HG03039 (cell line): ENCODE results near the gene MYDGF.
"Not testable (repeated sequence)": the region's sequence is repeated elsewhere in the genome, so short reads cannot be mapped to it uniquely, and the experiment has no call there.

ENCODE experiments used
- ATAC-seq: cut with Tn5 transposase; IDR thresholded peaks from one replicate; pipeline ENCODE4 v1.9.1; 2021; ENCODE audit warnings: mild to moderate bottlenecking, moderate library complexity; ENCODE audit not compliant: unreplicated experiment

Gene MYDGF

DNA sequence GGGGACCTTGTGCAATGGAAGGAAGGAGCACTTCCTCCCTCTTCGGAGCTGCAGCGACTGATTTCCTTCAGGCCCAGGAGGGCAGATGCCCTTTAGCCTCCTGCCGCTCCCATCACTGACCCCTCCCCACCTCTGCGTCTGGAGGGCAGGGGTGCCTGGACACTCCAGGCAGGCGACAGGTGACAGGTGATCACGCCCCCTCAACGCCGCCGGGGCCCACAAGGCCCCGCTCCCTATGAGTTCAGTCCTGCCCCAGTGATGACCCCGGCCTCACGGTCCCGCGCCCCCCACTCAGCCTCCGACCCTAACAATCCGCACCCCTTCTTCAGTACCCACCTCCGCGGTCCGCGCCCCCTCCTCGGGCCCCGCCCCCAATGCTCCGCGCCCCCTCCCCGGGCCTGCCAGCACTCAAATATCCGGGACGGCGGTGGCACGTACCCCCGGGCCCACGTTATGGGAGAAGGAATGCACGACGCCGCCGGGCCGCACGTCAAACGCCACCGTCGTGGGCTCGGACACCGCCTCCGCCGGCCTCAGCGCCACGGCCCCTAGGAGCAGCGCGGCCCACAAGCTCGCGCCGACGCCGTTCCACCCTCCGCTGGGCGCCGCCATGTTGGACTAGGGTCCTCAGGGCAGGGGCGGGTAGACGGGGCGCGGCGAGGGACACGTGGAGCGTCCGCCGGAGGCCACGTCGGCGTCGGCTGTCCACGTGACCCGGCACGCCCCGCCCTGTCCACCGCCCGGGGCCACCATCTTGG, at the start of gene MYDGF:
TSS of gene MYDGF (minus strand) at position 620 of the 758 bp plus-strand sequence. CDS start at position 612, 8 bp downstream.
- peak; percentile 88 for ATAC-seq

DNA sequence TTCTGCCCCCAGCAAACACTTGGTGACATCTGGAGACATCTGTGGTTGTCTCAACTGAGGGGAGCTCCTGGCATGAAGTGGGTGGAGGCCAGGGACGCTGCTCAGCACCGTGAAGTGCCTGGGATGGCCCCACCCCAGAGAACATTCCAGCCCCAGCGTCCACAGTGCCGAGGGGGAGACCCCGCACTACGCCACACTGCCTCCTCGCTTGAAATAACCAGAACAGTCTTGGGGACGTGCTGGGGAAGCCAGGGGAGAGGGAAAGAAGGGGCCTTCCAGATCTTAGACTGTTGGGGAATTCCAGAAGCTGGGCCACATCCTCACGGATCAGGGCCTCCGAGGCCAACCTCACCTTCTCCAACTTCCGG, 49.3 kb upstream of the MYDGF start:
- no peak for ATAC-seq

DNA sequence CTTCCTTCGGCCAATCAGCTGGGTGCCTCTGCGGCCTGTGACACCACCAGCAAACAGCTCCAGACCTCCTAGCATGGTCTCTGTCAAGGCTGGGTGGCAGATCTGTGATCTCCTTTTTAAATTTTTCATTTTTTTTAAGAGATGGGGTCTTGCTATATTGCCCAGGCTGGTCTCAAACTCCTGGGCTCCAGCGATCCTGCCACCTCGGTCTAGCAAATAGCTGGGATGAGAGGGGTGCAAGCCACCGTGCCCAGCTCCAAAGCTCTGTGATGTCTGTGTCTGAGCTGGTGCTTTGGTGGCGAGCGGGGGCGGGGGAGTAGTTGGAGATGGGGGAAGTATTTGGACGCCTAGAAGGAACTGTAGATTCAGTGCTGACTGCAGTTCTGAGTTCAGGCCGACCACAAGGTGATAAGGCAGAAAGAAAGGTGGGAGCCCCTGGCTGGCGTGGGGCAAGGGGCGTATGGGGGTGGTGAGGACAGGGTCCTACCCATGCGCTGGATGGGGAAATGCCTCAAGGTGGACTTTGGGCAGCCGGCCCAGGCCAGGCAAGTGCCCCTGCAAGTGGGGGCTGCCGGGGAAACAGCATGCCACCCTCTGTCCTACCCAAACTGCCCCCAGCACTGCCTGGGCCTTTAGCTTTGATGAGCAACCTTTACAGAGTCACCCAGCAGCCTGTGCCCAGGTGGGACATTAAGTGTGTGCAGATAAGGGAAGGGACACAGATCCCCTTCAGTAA, 48.0 kb upstream of the MYDGF start:
- no peak for ATAC-seq

DNA sequence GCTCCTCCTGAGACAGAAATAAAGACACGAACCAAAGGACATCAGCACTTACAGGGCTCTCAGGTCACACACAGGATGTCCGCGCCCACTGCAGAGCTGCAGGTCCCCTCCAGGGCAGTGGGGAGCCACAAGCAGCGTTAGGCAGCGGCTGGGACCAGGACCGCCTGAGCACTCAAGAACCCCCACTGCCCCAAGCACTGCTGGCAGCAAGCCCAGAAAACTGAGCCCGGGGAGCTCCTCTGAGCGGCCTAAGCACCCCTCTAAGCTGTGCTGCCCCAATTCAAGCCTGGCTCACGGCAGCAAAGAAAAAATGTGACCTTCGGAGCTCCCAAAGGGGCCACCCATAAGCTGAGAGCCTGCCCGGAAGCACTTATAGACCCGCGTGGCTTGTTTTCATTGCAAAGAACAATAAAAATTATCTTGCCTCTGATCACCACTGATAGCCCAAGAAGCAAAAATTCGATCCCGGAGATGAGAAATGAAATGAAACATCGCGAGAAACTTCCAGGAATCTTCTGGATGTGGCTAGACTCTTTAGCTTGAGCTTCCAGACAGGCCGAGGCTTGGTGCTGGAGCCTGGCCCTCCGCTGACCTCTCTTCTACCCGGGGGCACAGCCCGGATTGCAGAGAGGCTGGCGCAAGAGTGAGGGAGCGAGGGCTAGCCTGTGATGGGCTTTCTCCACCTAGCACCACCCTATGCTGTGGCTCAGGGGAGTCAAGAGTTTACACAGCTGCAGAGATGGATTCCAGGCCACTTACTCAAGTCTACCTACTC, 47.2 kb upstream of the MYDGF start:
- ATAC-seq: no peak

DNA sequence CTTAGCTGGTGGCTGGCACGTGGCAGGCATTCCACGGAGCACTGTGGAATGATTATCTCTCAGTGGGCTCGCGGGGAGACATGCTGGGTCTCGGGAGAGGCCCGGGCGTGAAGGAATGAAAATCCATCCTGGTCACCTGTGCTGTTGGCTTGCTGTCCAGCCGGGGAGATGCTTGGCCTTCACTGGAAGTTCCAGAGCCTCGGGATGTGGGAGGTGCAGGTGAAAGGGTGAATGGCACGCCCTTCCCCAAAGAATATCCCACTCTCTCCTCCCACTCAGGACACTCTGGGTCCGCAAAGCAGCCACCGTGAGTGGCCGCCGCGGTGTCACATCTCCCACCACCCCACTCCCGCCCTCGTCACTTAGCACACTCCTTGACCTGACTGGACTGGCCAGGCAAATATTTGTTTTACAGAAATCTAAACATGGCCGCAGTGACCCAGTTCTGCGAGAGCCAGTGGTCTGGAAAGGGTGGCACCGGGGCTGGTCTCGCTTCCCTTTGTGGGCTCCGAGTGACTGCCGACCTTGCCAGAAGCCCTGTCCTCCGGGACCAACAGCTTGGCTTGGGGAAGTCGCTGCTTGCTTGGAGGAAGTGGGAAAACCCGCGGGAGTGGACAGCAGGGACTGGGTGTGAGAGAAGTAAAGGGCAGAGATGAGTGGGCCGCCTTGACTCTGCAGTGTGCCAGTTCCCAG, 45.5 kb upstream of the MYDGF start:
- no peak for ATAC-seq

DNA sequence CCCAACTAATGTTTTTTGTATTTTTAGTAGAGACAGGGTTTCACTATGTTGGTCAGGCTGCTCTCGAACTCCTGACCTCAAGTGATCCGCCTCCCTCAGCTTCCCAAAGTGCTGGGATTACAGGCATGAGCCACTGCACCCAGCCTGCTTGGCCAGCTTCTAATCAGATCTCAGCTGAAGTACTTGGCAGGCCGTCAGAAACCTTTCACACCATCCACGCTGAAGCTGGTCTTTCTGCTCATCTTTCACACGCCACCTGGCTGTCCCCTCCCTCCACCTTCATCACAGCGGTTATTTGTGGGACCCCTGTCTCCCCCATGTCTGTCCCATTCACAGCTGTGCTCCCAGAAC, 45.0 kb upstream of the MYDGF start:
- not testable (repeated sequence) for ATAC-seq

DNA sequence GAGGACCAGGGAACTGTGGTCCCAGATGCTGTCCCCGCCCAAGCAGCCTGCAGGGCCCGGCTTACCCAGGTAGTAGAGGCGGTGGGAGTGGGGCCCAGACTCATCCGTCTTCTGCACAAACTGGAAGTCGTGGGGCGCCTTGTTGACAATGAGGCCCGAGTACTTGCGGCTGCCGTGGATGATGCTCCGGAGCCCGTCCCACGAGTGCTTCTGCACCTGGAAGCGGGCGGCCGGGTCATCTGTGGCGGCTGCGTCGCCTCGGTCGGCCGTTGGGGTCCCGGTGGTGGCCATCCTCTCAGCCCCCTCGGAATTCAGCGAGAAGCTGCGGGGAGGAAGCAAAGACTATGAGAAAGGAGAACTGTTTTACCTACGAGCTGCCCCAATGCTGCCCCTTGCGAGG, 43.9 kb upstream of the MYDGF start:
- ATAC-seq: no peak

DNA sequence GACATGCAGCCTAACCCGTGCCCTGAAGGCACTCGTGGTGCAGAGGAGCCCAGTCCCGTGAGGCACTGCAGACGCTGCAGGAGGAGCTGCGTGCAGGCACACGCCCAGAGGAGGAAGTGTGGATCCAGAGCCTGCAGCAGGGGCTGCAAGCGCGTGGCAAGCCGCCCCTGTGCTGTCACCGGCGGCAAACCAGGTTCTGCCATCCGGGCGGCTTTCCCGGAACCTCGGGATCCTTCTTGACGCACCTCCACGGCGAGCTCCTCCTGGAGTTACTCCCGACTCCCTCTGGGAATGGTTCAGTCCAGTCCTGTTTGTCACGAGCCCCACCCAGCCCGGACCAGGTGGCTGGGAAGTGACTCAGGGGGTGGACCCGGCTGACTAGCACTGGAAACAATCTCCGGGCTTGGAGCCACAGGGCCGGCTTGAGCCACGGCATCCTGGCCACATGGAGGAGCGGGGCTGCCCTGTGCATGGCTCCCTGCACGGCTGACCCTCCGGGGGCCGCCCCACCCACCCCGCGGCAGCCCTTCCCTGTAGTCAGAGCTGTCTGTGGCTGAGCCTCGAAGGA, 43.3 kb upstream of the MYDGF start:
- ATAC-seq: no peak

DNA sequence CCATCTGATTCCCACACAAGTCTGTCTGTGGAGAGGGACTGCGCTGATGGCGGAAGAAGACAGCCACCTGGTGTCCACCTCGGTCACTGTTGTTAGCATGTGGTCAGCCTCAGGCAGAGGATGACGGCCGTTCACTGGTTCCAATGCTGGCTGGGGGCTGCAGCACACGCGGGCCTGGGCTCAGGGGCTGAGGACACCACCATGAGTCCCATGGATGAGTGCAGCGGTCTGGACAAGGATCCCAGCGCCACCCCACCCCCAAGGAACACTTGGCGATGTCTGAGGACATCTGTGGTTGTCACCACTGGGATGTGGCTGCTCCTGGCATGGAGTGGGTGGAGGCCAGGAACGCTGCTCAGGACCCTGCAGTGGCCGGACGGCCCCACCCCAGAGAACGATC, 42.6 kb upstream of the MYDGF start:
- no peak for ATAC-seq

DNA sequence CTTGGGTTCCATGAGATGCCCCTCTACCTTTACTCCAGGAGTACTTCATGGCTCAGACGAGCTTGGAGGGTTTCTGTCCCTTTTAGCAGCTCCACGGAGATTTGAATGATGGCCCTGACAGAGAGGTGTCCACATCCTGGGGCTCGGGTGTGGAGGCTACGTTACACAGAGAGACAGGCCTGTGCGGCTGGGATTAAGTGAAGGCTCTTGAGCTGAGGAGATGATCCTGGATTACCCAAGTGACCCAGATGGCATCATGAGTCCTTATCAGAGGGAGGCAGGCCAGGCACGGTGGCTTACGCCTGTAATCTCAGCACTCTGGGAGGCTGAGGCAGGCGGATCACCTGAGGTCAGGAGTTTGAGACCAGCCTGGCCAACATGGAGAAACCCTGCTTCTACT, 41.1 kb upstream of the MYDGF start:
- ATAC-seq: no peak

DNA sequence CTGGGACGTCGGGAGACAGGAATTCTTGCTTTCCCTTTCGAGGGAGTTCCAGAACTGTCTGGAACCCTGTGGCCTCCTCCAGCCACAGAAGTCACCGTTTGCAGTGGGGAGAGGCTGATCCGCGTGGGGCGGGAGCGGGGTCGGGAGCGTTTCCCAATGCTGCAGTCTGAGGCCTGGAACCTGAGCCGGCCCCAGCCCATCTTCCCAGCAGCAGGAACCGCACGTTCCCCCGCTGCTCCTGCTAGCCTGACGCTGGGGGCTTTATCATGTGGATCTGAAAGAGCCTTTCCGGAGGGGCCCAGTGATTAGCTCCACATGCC, 40.1 kb upstream of the MYDGF start:
- ATAC-seq: no peak

DNA sequence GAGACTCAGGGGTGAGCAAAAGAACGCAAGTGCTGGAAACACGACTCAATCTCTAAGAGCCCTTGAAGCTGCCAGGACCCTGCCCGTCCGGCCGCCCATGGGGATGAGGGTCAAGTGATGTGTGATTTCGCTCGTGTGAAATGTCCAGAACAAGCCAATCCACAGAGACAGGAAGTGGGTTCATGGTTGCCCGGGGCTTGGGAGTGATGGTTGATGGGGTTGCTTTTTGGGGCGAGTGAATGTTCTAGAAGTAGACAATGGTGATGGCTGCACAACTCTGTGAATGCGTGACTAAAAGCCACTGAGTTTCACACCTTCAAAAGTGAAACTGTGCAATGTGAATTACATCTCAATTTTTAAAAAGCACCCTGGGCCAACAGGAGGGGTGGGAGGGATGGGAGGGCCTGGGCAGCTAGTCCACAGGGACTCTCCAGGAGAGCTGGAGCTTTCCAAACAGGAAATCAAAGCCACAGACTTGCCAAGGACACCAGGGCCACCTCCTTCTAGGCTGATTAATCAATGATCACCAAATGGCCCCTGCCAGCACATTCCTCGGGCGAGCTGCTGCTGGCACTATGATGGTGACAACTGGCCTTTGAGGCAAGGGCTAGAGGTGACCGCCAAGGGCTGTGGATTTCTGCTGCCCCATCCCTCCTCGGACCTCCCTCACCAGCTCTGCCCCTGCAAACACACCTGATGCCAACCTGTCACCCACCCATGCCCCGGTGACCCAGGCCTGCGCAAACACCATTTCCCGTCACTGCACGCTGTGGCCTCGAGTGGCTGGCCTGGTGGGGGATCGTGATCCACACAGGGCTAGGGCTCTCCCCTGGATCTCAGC, 39.5 kb upstream of the MYDGF start:
- no peak for ATAC-seq

DNA sequence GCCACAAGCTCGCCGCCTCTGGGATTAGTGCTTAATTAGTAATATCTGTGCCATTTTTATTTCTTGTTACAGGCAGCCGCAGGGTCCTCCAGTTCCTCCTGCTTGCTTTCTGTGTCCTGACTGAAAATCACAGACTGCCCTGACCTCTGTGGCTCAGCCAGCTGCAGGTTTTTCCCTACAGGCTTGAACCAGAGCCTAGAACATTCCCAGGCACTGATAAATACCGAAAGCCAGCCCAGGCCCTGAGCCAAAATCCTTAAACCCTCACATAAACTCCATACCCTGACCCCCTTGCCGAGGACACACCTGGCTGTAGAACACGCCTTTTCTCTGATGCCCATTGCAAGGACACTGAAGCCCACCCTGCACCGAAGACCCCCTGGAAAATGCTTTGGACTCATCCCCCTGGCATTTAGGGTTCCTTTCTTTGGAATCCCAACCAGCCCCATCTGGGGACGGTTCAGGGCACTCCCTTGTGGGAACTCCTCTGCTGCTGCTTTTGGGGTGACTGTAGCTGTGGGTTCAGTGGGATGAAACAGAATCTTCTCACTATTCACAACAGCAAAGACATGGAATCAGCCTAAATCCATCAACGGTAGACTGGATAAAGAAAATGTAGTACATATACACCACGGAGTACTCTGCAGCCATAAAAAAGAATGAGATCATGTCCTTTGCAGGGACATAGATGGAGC, 38.0 kb upstream of the MYDGF start:
- ATAC-seq: no peak

DNA sequence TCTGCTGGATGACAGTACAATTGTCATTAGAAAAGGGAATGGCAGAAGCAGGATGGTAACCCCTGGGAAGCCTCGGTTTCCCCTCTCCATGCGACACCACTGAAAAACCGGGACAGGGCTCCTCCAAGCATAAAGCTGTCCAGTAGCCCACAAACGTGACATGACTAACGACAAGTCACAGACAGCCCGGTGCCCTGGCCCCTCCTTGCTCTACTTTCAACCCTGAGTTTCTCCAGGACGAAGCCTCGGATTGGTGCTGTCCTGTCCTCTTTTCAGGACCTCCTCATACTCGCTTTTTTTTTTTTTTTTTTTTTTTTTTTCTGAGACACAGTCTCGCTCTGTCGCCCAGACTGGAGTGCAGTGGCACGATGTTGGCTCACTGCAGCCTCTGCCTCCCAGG, 37.2 kb upstream of the MYDGF start:
- ATAC-seq: no peak

DNA sequence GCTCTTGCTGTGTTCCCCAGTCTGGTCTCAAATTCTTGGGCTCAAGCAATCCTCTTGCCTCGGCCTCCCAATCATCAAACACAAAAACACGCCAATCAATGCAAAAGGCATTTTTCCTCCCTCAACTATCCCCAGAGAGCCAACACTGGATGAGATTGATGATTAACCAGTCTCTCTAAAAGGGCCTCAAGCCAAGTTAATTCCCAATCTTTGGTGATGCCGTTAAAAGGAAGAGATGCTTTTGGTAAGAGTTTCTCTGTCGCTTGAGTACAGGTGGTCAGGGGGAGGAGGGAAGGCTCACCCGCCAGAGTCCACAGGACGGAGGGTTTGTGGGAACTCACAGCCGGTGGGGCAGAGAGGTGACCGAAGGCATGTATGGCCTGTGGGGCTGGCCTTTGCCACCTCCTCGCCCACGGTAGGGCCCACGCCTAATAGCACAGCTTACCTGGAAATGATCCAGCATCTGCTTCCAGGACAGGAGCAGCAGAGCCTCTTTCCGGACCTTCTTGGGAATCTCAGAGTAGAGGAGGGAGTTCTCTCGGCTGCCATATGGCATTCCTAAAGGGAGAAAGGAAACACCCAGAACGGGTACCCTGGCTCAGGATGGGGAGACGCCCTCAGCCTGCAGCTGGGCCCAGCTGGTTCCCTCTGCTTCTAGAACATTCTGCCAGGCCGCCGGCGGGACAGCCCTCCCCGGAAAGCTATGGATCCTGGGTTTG, 35.4 kb upstream of the MYDGF start:
- ATAC-seq: no peak

DNA sequence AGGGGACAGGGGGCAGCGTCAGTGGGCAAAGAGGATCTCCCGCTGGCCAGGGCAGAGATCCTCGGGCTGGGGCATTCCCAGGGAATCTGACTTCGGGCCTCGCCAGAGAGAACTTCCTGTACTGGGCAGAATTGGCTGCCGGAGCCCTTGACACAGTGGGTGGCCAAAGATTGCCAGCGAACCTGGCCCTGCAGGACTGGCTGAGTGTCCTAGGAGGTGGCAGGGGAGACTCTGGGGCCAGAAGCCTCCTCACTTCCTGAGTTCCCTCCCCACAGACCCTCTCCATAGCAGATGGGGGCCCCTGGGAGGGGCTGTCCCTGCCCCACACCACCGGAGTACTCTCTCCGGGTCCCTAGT, 34.2 kb upstream of the MYDGF start:
- ATAC-seq: no peak

DNA sequence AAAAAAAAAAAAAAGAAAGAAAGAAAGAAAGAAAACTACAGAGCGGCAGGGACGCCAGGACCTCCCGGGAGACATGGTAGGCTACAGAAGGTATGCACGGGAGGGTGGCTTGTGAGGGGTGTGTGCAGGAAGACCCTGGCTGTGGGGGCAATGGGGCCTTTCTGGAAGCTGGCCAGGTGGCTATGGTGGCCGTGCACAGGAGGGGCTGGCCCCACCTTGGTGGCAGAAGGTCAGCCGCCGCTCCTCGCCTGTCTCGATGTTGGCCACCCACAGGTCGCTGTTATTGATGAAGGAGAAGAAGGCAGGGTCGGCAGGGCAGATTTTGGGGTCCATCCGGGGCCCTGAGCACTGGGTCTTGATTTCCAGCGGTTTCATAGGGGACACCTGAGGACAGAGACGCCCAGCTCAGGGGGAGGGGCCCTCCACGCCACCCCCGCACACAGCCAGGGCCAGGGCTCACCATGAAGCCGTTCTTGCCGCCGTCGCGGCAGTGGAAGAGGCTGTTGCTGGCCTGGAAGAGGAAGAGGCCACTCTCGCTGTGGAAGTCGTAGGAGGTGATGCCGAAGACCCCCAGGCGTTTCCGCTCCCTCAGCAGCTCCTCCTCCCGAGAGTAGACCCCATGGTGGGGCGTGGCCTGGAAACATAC, 33.7 kb upstream of the MYDGF start:
- no peak for ATAC-seq

DNA sequence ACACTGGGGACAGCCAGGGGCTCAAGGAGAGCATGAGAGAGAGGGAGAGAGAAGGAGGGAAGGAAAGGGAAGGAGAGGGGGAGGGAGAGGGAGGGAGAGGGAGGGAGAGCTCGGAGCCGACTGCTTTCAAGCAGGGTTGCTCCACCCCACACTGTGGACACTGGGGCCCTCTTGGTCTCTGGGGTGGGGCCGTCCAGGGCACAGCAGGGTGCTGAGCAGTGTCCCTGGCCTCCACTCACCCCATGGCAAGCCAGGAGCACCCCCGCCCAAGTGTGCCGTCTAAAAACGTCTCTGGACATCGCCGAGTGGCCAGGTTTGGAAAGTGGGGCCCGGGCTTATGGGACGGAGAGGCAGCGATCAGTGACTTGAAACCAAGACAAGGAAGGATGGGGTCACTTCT, 32.6 kb upstream of the MYDGF start:
- no peak for ATAC-seq

DNA sequence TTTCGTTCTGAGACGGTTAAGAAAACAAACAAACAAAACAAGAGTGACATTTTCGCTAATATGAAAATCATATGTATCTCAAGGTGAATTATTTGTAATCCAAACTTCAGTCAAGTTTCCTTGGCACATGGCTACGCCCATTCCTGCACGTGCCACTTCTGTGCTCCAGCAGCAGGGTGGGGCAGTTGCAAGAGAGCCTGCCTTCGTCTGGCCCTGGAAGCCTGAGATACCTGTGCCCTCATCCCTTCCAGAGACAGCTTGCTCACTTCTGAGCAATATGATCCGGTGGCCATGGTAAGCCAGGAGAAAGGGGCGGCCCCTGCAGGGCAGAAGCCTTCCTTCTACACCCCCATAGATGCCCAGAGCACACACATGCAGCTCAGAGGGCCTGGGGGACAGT, 31.4 kb upstream of the MYDGF start:
- ATAC-seq: no peak
